Stromal cell of bone marrow (primary cell): ENCODE results near the gene NECTIN4.

Experiments used
- DNase-seq: peaks from one replicate; pipeline ENCODE4 v3.0.0-alpha.2; 2012; ENCODE audit warnings: low read depth

The NECTIN4 gene

GRCh38 chr1:161021970-161022353 lies 67.4 kb downstream of the NECTIN4 start:
- DNase-seq, result no peak

- no peak for DNase-seq
Measured at GRCh38 chr1:161021165-161021969, 68.0 kb downstream of the NECTIN4 start.
